H1 (cell line): ENCODE measurements around the gene FAM53B. TPM values are rescaled to one million over a fixed set of nuclear protein-coding genes. Genes with fewer than 3 reads are reported as not detected.

Experiments used
- EZH2 ChIP-seq: fragments of 200-600 bp; sonication (generic); IDR thresholded peaks from 2 replicates; pipeline ENCODE4 v1.7.1; 2012; ENCODE audit warnings: low read depth, mild to moderate bottlenecking, moderate library complexity, low read length, inconsistent platforms; ENCODE audit not compliant: severe bottlenecking
- FOSL1 ChIP-seq: IDR thresholded peaks from 2 replicates; pipeline ENCODE4 v1.6.1; 2011; ENCODE audit warnings: mild to moderate bottlenecking, low read depth, low read length, moderate library complexity; ENCODE audit not compliant: insufficient read depth
- RXRA ChIP-seq: IDR thresholded peaks from 2 replicates; pipeline ENCODE4 v1.6.1; 2011; ENCODE audit warnings: low read depth, mild to moderate bottlenecking, low read length, moderate library complexity; ENCODE audit not compliant: insufficient read depth
- TCF12 ChIP-seq: IDR thresholded peaks from 2 replicates; pipeline ENCODE4 v1.6.1; 2011; ENCODE audit warnings: low read depth, mild to moderate bottlenecking, low read length
- ZNF274 ChIP-seq: IDR thresholded peaks from 2 replicates; pipeline ENCODE4 v1.7.0; 2012; ENCODE audit warnings: low read length, borderline replicate concordance; ENCODE audit errors: extremely low read depth
- polyA plus RNA-seq, 7 experiments: library from polyadenylated mRNA; depleted of rRNA in 3 of 7; stranded (reverse) in 5 of 7; unstranded in 2 of 7; fragments of >200 nt in 5 of 7; fragments of 200-250 nt in 2 of 7; gene quantifications; 1 replicate in 5 of 7; 2 replicates in 1 of 7; 4 replicates in 1 of 7; pipeline versions ENCODE4 v1.2.1 to v1.2.3, GENCODE V29; 2011 to 2013; ENCODE audit warnings: missing spikeins in 2 of 7, mixed read lengths in 2 of 7
- total RNA-seq: library from RNA; stranded (reverse); fragmentation: NEBNext Ultra II Directional; extraction: Animal tissue kit (Norgen Biotek cat#: 25700); gene quantifications from 2 replicates; pipeline ENCODE4 v1.2.1, GENCODE V29; 2021

The FAM53B gene
- total and polyA plus RNA-seq, 2 of the 8 experiments (the other 6 are each of a cell fraction or from before 2014, with no cell fraction given), result 5.3 to 14.4 TPM

DNA sequence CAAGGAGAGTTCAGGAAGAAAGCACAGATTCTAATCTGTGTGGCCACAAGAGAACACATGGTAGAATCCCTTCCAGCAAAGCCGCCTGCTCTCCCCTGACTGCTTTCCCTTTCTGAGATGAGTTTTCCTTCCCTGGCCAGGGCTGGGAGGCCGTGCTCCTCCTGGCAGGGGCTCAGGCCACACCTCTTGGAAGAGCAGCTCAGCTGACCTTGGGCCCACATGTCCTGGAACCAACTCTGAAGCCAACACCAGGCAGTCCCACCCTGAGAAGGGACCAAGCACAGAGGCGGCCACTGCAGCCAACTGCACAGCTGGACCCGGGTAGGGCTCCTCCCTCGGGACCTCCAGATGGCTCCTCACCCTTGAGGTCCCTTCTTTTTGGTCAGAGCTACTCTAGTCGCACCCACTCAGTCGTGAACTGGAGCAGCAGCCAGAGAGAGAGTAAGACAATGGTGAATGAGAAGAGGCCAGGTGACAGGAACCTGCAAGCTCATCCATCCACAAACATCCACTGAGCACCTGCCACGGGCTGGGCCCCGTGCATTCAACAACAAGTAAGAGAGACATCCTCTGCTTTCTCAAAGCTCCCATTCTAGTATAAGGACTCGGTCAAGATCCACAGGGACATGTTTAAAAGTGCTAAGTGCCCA lies 40.3 kb downstream of the FAM53B start (continued):
- TF ChIP-seq FOSL1, result no peak
- TF ChIP-seq TCF12, result no peak
- TF ChIP-seq ZNF274, result no peak
- TF ChIP-seq EZH2, result no peak
- no peak for TF ChIP-seq RXRA
